SK-N-SH treated with all-trans-retinoic acid at 6 μM for 48 hours (cell line): Measurements from ENCODE around the gene TRAF1.

Experiments
- ATAC-seq: fragments of 200-7000 bp; cut with Tn5 transposase; 3 replicates; pipeline ENCODE4 v1.9.1; 2020; ENCODE audit warnings: mild to moderate bottlenecking, moderate library complexity
- ARNTL ChIP-seq: fragments of 450-650 bp; formaldehyde crosslinking; IDR thresholded peaks from 2 replicates; pipeline ENCODE4 v1.5.0; 2020; ENCODE audit warnings: low read depth, mild to moderate bottlenecking, moderate library complexity, borderline replicate concordance
- BACH2 ChIP-seq: fragments of 250-450 bp; sonication (Bioruptor Pico); IDR thresholded peaks from 2 replicates; pipeline ENCODE4 v1.9.0; 2021; ENCODE audit warnings: mild to moderate bottlenecking, borderline replicate concordance
- CSDC2 ChIP-seq: fragments of 250-450 bp; sonication (Bioruptor Pico); IDR thresholded peaks from 2 replicates; pipeline ENCODE4 v1.5.0; 2020; ENCODE audit warnings: mild to moderate bottlenecking, moderate library complexity
- CSRNP3 ChIP-seq: fragments of 250-450 bp; sonication (Bioruptor Pico); IDR thresholded peaks from 2 replicates; pipeline ENCODE4 v1.5.1; 2021; ENCODE audit warnings: mild to moderate bottlenecking, moderate library complexity
- ESRRG ChIP-seq: fragments of 250-450 bp; sonication (Bioruptor Pico); IDR thresholded peaks from 2 replicates; pipeline ENCODE4 v1.6.1; 2021; ENCODE audit warnings: mild to moderate bottlenecking
- GLIS3 ChIP-seq: fragments of 250-450 bp; sonication (Bioruptor Pico); IDR thresholded peaks from 2 replicates; pipeline ENCODE4 v1.5.0; 2020; ENCODE audit warnings: mild to moderate bottlenecking, moderate library complexity
- ISL1 ChIP-seq: fragments of 250-450 bp; sonication (Bioruptor Pico); IDR thresholded peaks from 2 replicates; pipeline ENCODE4 v2.1.2; 2022; ENCODE audit warnings: mild to moderate bottlenecking, moderate library complexity
- OSR1 ChIP-seq: fragments of 250-450 bp; sonication (Bioruptor Pico); IDR thresholded peaks from 2 replicates; pipeline ENCODE4 v1.8.0; 2022; ENCODE audit warnings: moderate library complexity, mild to moderate bottlenecking, inconsistent platforms
- POU6F1 ChIP-seq: fragments of 250-450 bp; sonication (Bioruptor Pico); IDR thresholded peaks from 2 replicates; pipeline ENCODE4 v1.8.0; 2021; ENCODE audit warnings: low read depth, mild to moderate bottlenecking, moderate library complexity, borderline replicate concordance
- PPARA ChIP-seq: fragments of 250-450 bp; sonication (Bioruptor Pico); IDR thresholded peaks from 2 replicates; pipeline ENCODE4 v1.5.0; 2020; ENCODE audit warnings: mild to moderate bottlenecking, borderline replicate concordance
- RARB ChIP-seq: fragments of 250-450 bp; sonication (Bioruptor Pico); IDR thresholded peaks from 2 replicates; pipeline ENCODE4 v1.8.0; 2021; ENCODE audit warnings: mild to moderate bottlenecking, moderate library complexity
- SNAI2 ChIP-seq: fragments of 250-450 bp; sonication (Bioruptor Pico); IDR thresholded peaks from 2 replicates; pipeline ENCODE4 v1.5.0; 2020; ENCODE audit warnings: mild to moderate bottlenecking, moderate library complexity
- TCF4 ChIP-seq: fragments of 250-450 bp; sonication (Bioruptor Pico); IDR thresholded peaks from 2 replicates; pipeline ENCODE4 v1.8.0; 2021; ENCODE audit warnings: mild to moderate bottlenecking, moderate library complexity, borderline replicate concordance
- TOX ChIP-seq: fragments of 250-450 bp; sonication (Bioruptor Pico); IDR thresholded peaks from 2 replicates; pipeline ENCODE4 v1.8.0; 2021; ENCODE audit warnings: mild to moderate bottlenecking, moderate library complexity, borderline replicate concordance
- ZC3H10 ChIP-seq: fragments of 250-450 bp; sonication (Bioruptor Pico); IDR thresholded peaks from 2 replicates; pipeline ENCODE4 v1.5.1; 2021; ENCODE audit warnings: mild to moderate bottlenecking, moderate library complexity
- ZFP3 ChIP-seq: fragments of 250-450 bp; sonication (Bioruptor Pico); IDR thresholded peaks from 2 replicates; pipeline ENCODE4 v1.5.0; 2020; ENCODE audit warnings: mild to moderate bottlenecking, moderate library complexity
- ZFP30 ChIP-seq: fragments of 450-650 bp; formaldehyde crosslinking; IDR thresholded peaks from 2 replicates; pipeline ENCODE4 v1.5.0; 2022; ENCODE audit warnings: mild to moderate bottlenecking, moderate library complexity
- ZNF565 ChIP-seq: fragments of 450-650 bp; formaldehyde crosslinking; conservative IDR thresholded peaks from 2 replicates; pipeline ENCODE4 v1.5.0; 2020; ENCODE audit warnings: low read depth, mild to moderate bottlenecking, moderate library complexity
- ZNF70 ChIP-seq: fragments of 450-650 bp; formaldehyde crosslinking; IDR thresholded peaks from 2 replicates; pipeline ENCODE4 v1.5.0; 2020; ENCODE audit warnings: mild to moderate bottlenecking, moderate library complexity
- ZNF8 ChIP-seq: fragments of 450-650 bp; formaldehyde crosslinking; IDR thresholded peaks from 2 replicates; pipeline ENCODE4 v1.5.0; 2020; ENCODE audit warnings: mild to moderate bottlenecking, moderate library complexity
- TF ChIP-seq, protein P1 (sequence below): fragments of 250-450 bp; sonication (Bioruptor Pico); IDR thresholded peaks from 2 replicates; pipeline ENCODE4 v1.5.1; 2020; ENCODE audit warnings: low read depth, mild to moderate bottlenecking, moderate library complexity

TRAF1 gene

DNA sequence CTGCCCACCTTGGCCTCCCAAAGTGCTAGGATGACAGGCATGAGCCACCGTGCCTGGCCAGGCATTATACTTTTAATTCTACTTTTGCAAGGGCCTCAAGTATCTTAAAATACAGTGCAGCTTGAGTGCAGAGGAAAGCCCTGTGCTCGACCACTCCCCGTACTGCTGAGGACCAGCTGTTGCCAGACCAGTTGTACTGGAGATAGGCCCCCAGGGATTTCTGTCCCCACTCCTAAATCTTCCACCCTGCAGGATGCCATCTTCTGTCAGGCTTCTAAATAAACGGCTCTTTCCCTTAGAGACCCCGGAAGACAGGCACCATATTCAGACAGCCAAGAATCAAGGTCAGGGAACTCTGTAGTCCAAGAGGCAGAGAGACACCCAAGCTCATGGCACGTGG is 67.2 kb downstream of the TRAF1 start (continued):
- no peak for TF ChIP-seq ZFP30
- no peak for TF ChIP-seq RARB
- TF ChIP-seq, protein P1, sequence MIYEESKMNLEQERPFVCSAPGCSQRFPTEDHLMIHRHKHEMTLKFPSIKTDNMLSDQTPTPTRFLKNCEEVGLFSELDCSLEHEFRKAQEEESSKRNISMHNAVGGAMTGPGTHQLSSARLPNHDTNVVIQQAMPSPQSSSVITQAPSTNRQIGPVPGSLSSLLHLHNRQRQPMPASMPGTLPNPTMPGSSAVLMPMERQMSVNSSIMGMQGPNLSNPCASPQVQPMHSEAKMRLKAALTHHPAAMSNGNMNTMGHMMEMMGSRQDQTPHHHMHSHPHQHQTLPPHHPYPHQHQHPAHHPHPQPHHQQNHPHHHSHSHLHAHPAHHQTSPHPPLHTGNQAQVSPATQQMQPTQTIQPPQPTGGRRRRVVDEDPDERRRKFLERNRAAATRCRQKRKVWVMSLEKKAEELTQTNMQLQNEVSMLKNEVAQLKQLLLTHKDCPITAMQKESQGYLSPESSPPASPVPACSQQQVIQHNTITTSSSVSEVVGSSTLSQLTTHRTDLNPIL (CRISPR knock-in tag), result no peak
- TF ChIP-seq, all 23 proteins: peak for 0

DNA sequence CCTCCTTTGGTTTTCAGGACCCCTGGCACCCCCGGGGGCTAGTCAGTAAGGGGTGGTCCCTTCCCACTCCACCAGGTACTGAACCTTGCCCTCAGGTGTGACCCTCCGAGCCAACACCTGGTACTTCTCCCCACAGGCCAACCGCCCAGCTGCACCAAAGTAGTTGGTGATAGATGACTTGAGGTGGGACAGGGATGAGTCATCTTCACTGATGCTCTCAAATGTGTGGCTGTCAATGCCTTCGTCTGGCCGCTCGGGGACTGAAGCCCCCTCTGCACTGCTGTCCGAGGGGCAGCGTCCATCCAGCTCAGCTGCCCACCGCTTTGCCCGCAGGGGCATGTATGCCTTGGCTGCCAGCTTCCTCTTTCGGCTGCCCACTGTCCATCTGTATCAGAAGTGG is 68.7 kb downstream of the TRAF1 start:
- no peak for ATAC-seq
- TF ChIP-seq PPARA, result no peak

GRCh38 chr9:120857481-120857880 is 69.1 kb downstream of the TRAF1 start:
- ATAC-seq, result no peak
- TF ChIP-seq TCF4 (CRISPR knock-in tag) (no peak), BACH2 (CRISPR knock-in tag) (no peak), CSRNP3 (no peak), CSDC2 (no peak), ZC3H10 (CRISPR knock-in tag) (no peak), ARNTL (no peak), ZFP3 (no peak), PPARA (no peak), RARB (no peak), OSR1 (CRISPR knock-in tag) (no peak), ZFP30 (no peak), GLIS3 (CRISPR knock-in tag) (no peak), ESRRG (no peak), POU6F1 (CRISPR knock-in tag) (no peak)

DNA sequence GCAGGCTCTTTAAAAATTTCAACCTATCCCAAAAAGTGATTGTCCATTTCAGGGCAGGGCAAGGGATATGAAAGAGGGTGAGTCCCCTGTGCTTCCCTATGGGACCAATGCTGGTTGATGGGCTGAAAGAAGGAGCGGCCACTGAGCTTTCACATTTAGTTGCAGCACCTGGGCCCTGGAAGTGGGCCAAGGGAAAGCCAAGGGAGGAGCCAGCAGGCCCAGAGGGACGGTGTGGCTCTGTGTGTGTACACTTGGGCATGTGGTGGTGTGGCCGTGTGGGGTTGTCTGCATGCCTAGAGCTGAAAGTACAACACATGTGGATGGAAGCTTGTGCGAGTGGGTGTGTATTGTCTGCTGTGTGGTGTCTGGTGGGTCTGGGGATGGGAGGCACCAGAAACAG is 69.9 kb downstream of the TRAF1 start:
- TF ChIP-seq, protein P1 (CRISPR knock-in tag), result no peak
- TF ChIP-seq TOX (CRISPR knock-in tag), result no peak
- TF ChIP-seq, all 23 proteins: peak for 0
- no peak for ATAC-seq

- TF ChIP-seq ZNF70 (CRISPR knock-in tag) (no peak), GLIS3 (CRISPR knock-in tag) (no peak), RARB (no peak), TCF4 (CRISPR knock-in tag) (no peak), CSRNP3 (no peak), ZNF8 (CRISPR knock-in tag) (no peak), SNAI2 (no peak), ISL1 (CRISPR knock-in tag) (no peak), PPARA (no peak), CSDC2 (no peak), ZNF565 (CRISPR knock-in tag) (no peak)
- ATAC-seq, result no peak; the same call in 2 of the 3 replicates
These were observed 70.5 kb downstream of the TRAF1 start for GRCh38 chr9:120855827-120856670.
